HepG2 (cell line): ENCODE data around the gene SLC4A9. TPM values are rescaled to one million over a fixed set of nuclear protein-coding genes. Genes with fewer than 3 reads are reported as not detected.

Source experiments
- HMG20A ChIP-seq: IDR thresholded peaks from 2 replicates; pipeline ENCODE4 v1.6.1; 2016; ENCODE audit warnings: borderline replicate concordance
- HMG20B ChIP-seq: conservative IDR thresholded peaks from 2 replicates; pipeline ENCODE4 v1.6.1; 2016; ENCODE audit warnings: missing genetic modification reagents, missing compliant biosample characterization
- KAT7 ChIP-seq: IDR thresholded peaks from 2 replicates; pipeline ENCODE4 v1.6.1; 2018; ENCODE audit warnings: borderline replicate concordance, missing compliant biosample characterization
- XBP1 ChIP-seq: sonication (generic); formaldehyde crosslinking; IDR thresholded peaks from 2 replicates; pipeline ENCODE4 v1.5.0; 2020; ENCODE audit warnings: missing genetic modification reagents
- ZBTB40 ChIP-seq, 2 experiments: fragments of 450-650 bp in 1 of 2; sonication (generic) in 1 of 2; formaldehyde crosslinking in 1 of 2; IDR thresholded peaks; 2 replicates each; pipeline versions ENCODE4 v1.6.1 to v1.8.0; 2016 to 2022; ENCODE audit warnings: antibody characterized with exemption in 1 of 2, mild to moderate bottlenecking in 1 of 2, missing genetic modification reagents in 1 of 2
- ZC3H4 ChIP-seq: sonication (generic); formaldehyde crosslinking; IDR thresholded peaks from 2 replicates; pipeline ENCODE4 v1.4.0; 2020; ENCODE audit warnings: missing genetic modification reagents, borderline replicate concordance
- ZFX ChIP-seq: sonication (generic); formaldehyde crosslinking; IDR thresholded peaks from 2 replicates; pipeline ENCODE4 v1.4.0; 2020; ENCODE audit warnings: mild to moderate bottlenecking, low read depth, missing genetic modification reagents, moderate library complexity
- ZNF354B ChIP-seq: sonication (generic); formaldehyde crosslinking; IDR thresholded peaks from 2 replicates; pipeline ENCODE4 v1.8.0; 2022; ENCODE audit warnings: mild to moderate bottlenecking, missing genetic modification reagents
- ZNF607 ChIP-seq: sonication (generic); formaldehyde crosslinking; IDR thresholded peaks from 2 replicates; pipeline ENCODE4 v1.5.1; 2020; ENCODE audit warnings: missing genetic modification reagents, mild to moderate bottlenecking, borderline replicate concordance
- ZNF788 ChIP-seq: sonication (generic); formaldehyde crosslinking; IDR thresholded peaks from 2 replicates; pipeline ENCODE4 v1.5.0; 2020; ENCODE audit warnings: mild to moderate bottlenecking, missing genetic modification reagents, borderline replicate concordance
- polyA plus RNA-seq, 8 experiments: library from polyadenylated mRNA; depleted of rRNA in 3 of 8; stranded (reverse) in 7 of 8; unstranded in 1 of 8; fragments of >200 nt; fragmentation: Illumina TruSeq in 4 of 8; extraction: Trizol in 4 of 8; gene quantifications; 2 replicates each; pipeline versions ENCODE4 v1.2.1 to v1.2.3, GENCODE V29; 2011 to 2016; ENCODE audit warnings: low read depth in 4 of 8, missing spikeins in 1 of 8, mixed read lengths in 1 of 8; ENCODE audit not compliant: insufficient read depth in 1 of 8
- total RNA-seq, 5 experiments: library from RNA; depleted of rRNA; stranded (reverse); fragments of >200 nt; fragmentation: Illumina TruSeq; extraction: Trizol; gene quantifications; 2 replicates each; pipeline ENCODE4 v1.2.3, GENCODE V29; 2016; ENCODE audit warnings: low read depth in 1 of 5

Gene SLC4A9
- total and polyA plus RNA-seq, 2 of the 13 experiments (the other 11 are each of a cell fraction or from before 2014, with no cell fraction given): not detected

- no peak for TF ChIP-seq ZBTB40 (IDR thresholded peaks at IDR 0.05)
- TF ChIP-seq ZBTB40 (CRISPR knock-in tag; IDR thresholded peaks at IDR 0.05): peak; percentile 86
- TF ChIP-seq ZNF607: peak; percentile 93
- 0 out of 2 replicates have a peak, but pooled peaks have one; percentile 56 for TF ChIP-seq ZC3H4 (CRISPR knock-in tag)
- peak; percentile 54 for TF ChIP-seq ZNF788
- TF ChIP-seq HMG20A: peak; percentile 3; the same call in 1 of the 2 replicates
- TF ChIP-seq ZNF354B (CRISPR knock-in tag): no peak
- TF ChIP-seq XBP1 (CRISPR knock-in tag): peak; percentile 43; the same call in 1 of the 2 replicates
- TF ChIP-seq ZFX: peak; percentile 83
- TF ChIP-seq KAT7 (CRISPR knock-in tag): 0 out of 2 replicates have a peak, but pooled peaks have one; percentile 72
- TF ChIP-seq HMG20B (CRISPR knock-in tag): 0 out of 2 replicates have a peak, but pooled peaks have one; percentile 32
Observed at GRCh38 chr5:140400730-140401361, 40.9 kb downstream of the SLC4A9 start (continued).
